ENCODE measurements around the gene GSN. TPM values are rescaled to one million over a fixed set of nuclear protein-coding genes. Genes with fewer than 3 reads are reported as not detected.

Gene GSN
- total and polyA plus RNA-seq, 10 of the 15 experiments (the other 5 are each of a cell fraction or from before 2014, with no cell fraction given): 0.66 to 9.2 (median 6.2) TPM

DNA sequence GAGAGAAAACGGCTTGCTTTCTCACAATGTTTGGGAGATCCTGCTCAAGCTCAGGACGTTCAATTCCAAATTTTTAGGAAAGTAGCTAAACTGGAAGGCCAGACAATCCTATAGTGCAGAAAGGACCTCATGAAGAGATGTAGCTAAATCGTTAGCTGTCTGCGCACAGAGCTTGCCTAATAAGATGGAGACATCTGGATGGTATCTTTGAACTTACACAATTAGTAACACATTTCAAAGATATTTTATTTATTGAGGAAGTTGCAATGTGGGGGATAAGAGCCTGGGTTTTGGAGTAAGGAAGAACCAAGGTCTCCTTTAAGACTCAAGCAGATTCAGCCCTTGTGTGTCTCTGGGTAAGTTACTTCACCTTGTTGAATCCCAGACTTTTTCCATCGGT, 37.7 kb upstream of the GSN start:
- in situ Hi-C loops (cut with MboI): no loop called here
- SMC1A ChIA-PET (ENCODE audit: uncharacterized antibody, unreplicated experiment): no interaction called here
- Histone ChIP-seq H3K36me3 (ENCODE audit: control insufficient read depth in 2 of 2, insufficient read depth in 2 of 2, low read length in 1 of 2) (no peaks in the 10 kb centered on the region; a peak in 1 of 4 replicates), H3K27me3 (replicated peaks in 1 of 2; ENCODE audit: control insufficient read depth in 2 of 2, insufficient read depth in 2 of 2, low read length in 1 of 2) (no peaks in the 10 kb centered on the region), H4K20me1 (ENCODE audit: control insufficient read depth, insufficient read depth) (no peaks in the 10 kb centered on the region), H3K9ac (ENCODE audit: control insufficient read depth, insufficient read depth, low read length) (no peak overlapping the region), H3K9me3 (replicated peaks; ENCODE audit: control insufficient read depth, insufficient read depth, low read length) (no peaks in the 10 kb centered on the region), H3K27ac (ENCODE audit: control insufficient read depth, insufficient read depth) (no peak overlapping the region), H3K4me1 (ENCODE audit: control insufficient read depth, insufficient read depth, low read length) (no peaks in the 10 kb centered on the region), H2AFZ (ENCODE audit: control insufficient read depth, low read depth, low read length) (no peak overlapping the region), H3K4me3 (no peak overlapping the region), H3K79me2 (ENCODE audit: control insufficient read depth, insufficient read depth, low read length) (no peaks in the 10 kb centered on the region), H3K4me2 (ENCODE audit: control insufficient read depth, insufficient read depth) (no peak overlapping the region)
- BruUV-seq (replicated peaks): no TSS peak
- POLR2A ChIA-PET: interaction anchor here (0.5 kb wide), 1 partner anchor 48 kb away, joined by 4 read pairs; no protein-coding TSS in a partner anchor
- 72% methylated on average over 5 of the region's 5 CpGs for WGBS (ENCODE audit: insufficient coverage, insufficient replicate concordance, low lambda C conversion rate, missing lambda C conversion rate)
- DNase-seq (ENCODE audit: low read depth, low spot score): no peak
- CTCF ChIA-PET: interaction anchor here (0.7 to 1.6 kb wide), 3 partner anchors 17 to 666 kb away, joined by 3 to 6 read pairs (median 3); no protein-coding TSS in a partner anchor
- no peak for ATAC-seq
- no peak for FAIRE-seq
- TF ChIP-seq ASH2L (IDR thresholded peaks at IDR 0.05; ENCODE audit: borderline replicate concordance, low read depth): no peak
- RAD21 ChIA-PET (ENCODE audit: unreplicated experiment): no interaction called here
- intact Hi-C loops (cut with micrococcal nuclease; ENCODE audit: unreplicated experiment): no loop called here

DNA sequence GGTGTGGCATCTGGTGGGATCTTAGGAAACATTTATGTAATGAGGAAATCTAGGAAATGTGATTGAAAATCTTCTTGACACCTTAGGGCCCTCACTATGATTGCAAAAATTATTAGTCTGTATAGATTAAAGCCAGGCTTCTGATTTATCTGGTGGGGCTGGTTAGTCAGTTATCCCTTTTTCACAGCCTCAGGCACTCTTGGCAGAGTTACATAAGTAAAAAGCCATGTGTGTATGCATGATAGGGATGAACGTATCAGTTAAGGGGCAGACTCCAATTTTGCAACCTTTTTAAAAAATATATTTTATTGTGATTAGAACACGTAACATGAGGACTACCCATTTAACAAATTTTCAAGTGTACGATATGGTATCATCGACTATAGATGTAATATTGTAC, 35.7 kb upstream of the GSN start:
- DNase-seq (ENCODE audit: low read depth, low spot score): no peak
- no peaks in the 10 kb centered on the region for H3K79me2 ChIP-seq (ENCODE audit: control insufficient read depth, insufficient read depth, low read length)
- H3K4me2 ChIP-seq (ENCODE audit: control insufficient read depth, insufficient read depth): no peak overlapping the region
- SMC1A ChIA-PET (ENCODE audit: uncharacterized antibody, unreplicated experiment): no interaction called here
- POLR2A ChIA-PET: no interaction called here
- H2AFZ ChIP-seq (ENCODE audit: control insufficient read depth, low read depth, low read length): no peak overlapping the region
- intact Hi-C loops (cut with micrococcal nuclease; ENCODE audit: unreplicated experiment) (no loop called here), in situ Hi-C loops (cut with MboI) (no loop called here)
- no peak overlapping the region for H3K4me3 ChIP-seq
- CTCF ChIA-PET: interaction anchor here (0.9 to 1.0 kb wide), 3 partner anchors 10 to 19 kb away, joined by 3 to 4 read pairs (median 3); no protein-coding TSS in a partner anchor
- no peaks in the 10 kb centered on the region for H3K4me1 ChIP-seq (ENCODE audit: control insufficient read depth, insufficient read depth, low read length)
- no TSS peak for BruUV-seq (replicated peaks)
- RAD21 ChIA-PET (ENCODE audit: unreplicated experiment): no interaction called here
- no peak overlapping the region for H3K9ac ChIP-seq (ENCODE audit: control insufficient read depth, insufficient read depth, low read length)
- H3K9me3 ChIP-seq (replicated peaks; ENCODE audit: control insufficient read depth, insufficient read depth, low read length): no peaks in the 10 kb centered on the region
- no peaks in the 10 kb centered on the region for H3K27me3 ChIP-seq (replicated peaks in 1 of 2; ENCODE audit: control insufficient read depth in 2 of 2, insufficient read depth in 2 of 2, low read length in 1 of 2)
- no peak for ATAC-seq
- H4K20me1 ChIP-seq (ENCODE audit: control insufficient read depth, insufficient read depth): no peaks in the 10 kb centered on the region
- no peak for FAIRE-seq
- 83% methylated on average over 4 of the region's 4 CpGs for WGBS (ENCODE audit: insufficient coverage, insufficient replicate concordance, low lambda C conversion rate, missing lambda C conversion rate)
- no peak overlapping the region for H3K27ac ChIP-seq (ENCODE audit: control insufficient read depth, insufficient read depth)
- H3K36me3 ChIP-seq (ENCODE audit: control insufficient read depth in 2 of 2, insufficient read depth in 2 of 2, low read length in 1 of 2): no peaks in the 10 kb centered on the region; a peak in 1 of 4 replicates
- no peak for TF ChIP-seq FOXM1 (IDR thresholded peaks at IDR 0.05; ENCODE audit: low read depth, low read length)
- TF ChIP-seq SMAD5 (IDR thresholded peaks at IDR 0.05; ENCODE audit: low read depth): no peak
- TF ChIP-seq YY1 (IDR thresholded peaks at IDR 0.05; ENCODE audit: low read depth, low read length): no peak
- TF ChIP-seq TARDBP (IDR thresholded peaks at IDR 0.05; ENCODE audit: borderline replicate concordance): no peak
- TF ChIP-seq TCF12 (IDR thresholded peaks at IDR 0.05; ENCODE audit: low read depth, low read length): no peak
- no peak for TF ChIP-seq NRF1 (conservative IDR thresholded peaks at IDR 0.05; ENCODE audit: low read depth, low read length)
- no peak for TF ChIP-seq ESRRA (IDR thresholded peaks at IDR 0.05; ENCODE audit: low read length)
- TF ChIP-seq EED (IDR thresholded peaks at IDR 0.05; ENCODE audit: low read depth): no peak
- no peak for TF ChIP-seq RAD21 (IDR thresholded peaks at IDR 0.05; ENCODE audit: insufficient read depth, low read depth, low read length)
- TF ChIP-seq, protein P1, sequence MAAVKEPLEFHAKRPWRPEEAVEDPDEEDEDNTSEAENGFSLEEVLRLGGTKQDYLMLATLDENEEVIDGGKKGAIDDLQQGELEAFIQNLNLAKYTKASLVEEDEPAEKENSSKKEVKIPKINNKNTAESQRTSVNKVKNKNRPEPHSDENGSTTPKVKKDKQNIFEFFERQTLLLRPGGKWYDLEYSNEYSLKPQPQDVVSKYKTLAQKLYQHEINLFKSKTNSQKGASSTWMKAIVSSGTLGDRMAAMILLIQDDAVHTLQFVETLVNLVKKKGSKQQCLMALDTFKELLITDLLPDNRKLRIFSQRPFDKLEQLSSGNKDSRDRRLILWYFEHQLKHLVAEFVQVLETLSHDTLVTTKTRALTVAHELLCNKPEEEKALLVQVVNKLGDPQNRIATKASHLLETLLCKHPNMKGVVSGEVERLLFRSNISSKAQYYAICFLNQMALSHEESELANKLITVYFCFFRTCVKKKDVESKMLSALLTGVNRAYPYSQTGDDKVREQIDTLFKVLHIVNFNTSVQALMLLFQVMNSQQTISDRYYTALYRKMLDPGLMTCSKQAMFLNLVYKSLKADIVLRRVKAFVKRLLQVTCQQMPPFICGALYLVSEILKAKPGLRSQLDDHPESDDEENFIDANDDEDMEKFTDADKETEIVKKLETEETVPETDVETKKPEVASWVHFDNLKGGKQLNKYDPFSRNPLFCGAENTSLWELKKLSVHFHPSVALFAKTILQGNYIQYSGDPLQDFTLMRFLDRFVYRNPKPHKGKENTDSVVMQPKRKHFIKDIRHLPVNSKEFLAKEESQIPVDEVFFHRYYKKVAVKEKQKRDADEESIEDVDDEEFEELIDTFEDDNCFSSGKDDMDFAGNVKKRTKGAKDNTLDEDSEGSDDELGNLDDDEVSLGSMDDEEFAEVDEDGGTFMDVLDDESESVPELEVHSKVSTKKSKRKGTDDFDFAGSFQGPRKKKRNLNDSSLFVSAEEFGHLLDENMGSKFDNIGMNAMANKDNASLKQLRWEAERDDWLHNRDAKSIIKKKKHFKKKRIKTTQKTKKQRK (IDR thresholded peaks at IDR 0.05; ENCODE audit: low read depth, low read length): no peak
- no peak for TF ChIP-seq MLLT1 (IDR thresholded peaks at IDR 0.05)
- TF ChIP-seq POLR2AphosphoS2 (IDR thresholded peaks at IDR 0.05; ENCODE audit: low read depth, low read length): no peak
- no peak for TF ChIP-seq SIN3A (IDR thresholded peaks at IDR 0.05; ENCODE audit: low read depth, low read length)
